Measurements from ENCODE around the gene RRP8.

RRP8 gene

DNA sequence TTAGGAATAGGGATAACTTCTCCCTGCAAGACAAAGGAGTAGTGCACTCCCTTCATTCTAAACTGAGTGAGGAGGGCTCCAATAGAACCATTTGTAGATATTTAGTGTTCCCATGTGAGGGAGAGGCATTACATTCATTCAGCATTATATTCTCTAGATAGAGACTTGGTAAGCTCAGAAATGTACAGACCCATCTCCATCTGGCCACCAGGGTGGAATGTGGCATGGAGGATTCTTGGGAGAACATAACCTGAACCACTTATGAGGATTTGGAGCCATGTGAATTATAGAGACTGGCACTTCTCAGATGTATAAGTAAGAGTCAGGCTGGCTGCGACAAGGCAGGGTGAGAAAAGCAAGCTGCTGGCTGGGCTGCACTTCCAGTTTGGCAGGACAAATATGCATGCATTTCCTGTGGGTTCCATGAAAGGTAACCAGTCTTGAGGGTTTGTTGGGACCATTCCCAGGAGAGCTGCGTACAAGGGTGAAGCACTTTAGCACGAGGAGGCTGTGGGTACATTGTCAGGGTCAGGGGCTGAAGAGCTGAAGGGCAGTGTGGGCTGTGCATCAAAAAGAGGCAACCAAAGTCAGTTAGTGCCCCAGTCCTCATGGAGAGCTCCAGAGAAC, 9.2 kb downstream of the RRP8 start:
- DNase-seq: no peak
- ChIA-PET POLR2A (no interaction called here), CTCF (interaction anchor here (0.8 to 2.6 kb wide), 10 partner anchors 8 to 112 kb away, joined by 3 to 7 read pairs (median 4); partner anchors contain the start of genes MRPL17 and TAF10)
- 79% methylated on average over 3 of the region's 3 CpGs for WGBS (ENCODE audit: insufficient coverage)
- no peaks in the 10 kb centered on the region for H3K9me3 ChIP-seq (ENCODE audit: control extremely low read depth in 1 of 5, control insufficient read depth in 4 of 5, insufficient read depth in 2 of 5, low read depth in 1 of 5, low read length in 4 of 5)
- no peak overlapping the region for H3K4me3 ChIP-seq (ENCODE audit: control insufficient read depth in 1 of 7, extremely low read depth in 1 of 7, insufficient read depth in 4 of 7, low read depth in 2 of 7, low read length in 6 of 7)
- peaks cover 19 to 55% (median 33%) of the 10 kb centered on the region in 4 experiments for H3K36me3 ChIP-seq (ENCODE audit: control insufficient read depth in 4 of 4, insufficient read depth in 4 of 4, low read length in 3 of 4)
- no peaks in the 10 kb centered on the region for H3K27me3 ChIP-seq (replicated peaks in 2 of 5; ENCODE audit: control insufficient read depth in 4 of 5, insufficient read depth in 5 of 5, low read length in 4 of 5)
- H3K27ac ChIP-seq (ENCODE audit: insufficient read depth in 1 of 2, low read depth in 1 of 2, low read length in 2 of 2, poor library complexity in 1 of 2, severe bottlenecking in 2 of 2): peak overlapping the region in 1 of 2 experiments; percentile 16
- H3K4me1 ChIP-seq (ENCODE audit: control extremely low read depth in 1 of 4, control insufficient read depth in 4 of 4, insufficient read depth in 4 of 4, low read length in 3 of 4): peaks cover 0 to 19% (median 8%) of the 10 kb centered on the region in 4 experiments

DNA sequence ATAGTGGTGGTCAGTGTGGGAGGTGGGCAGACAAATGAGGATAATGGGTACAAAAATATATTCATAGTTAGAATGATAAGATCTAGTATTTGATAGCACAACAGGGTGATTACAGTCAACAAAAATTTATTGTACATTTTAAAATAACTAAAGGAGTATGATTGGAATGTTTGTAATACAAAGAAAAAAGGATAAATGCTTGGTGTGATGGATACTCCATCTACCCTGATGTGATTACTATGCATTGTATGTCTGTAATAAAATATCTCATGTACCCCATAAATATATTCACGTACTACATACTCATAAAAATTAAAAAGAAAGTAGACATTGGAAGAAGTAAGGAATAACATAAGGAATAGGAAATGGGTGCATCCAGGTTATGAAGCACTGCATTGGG, 15.4 kb downstream of the RRP8 start:
- peaks cover 2 to 9% (median 7%) of the 10 kb centered on the region in 4 experiments for H3K36me3 ChIP-seq (ENCODE audit: control insufficient read depth in 4 of 4, insufficient read depth in 4 of 4, low read length in 3 of 4)
- H3K27ac ChIP-seq (ENCODE audit: insufficient read depth in 1 of 2, low read depth in 1 of 2, low read length in 2 of 2, poor library complexity in 1 of 2, severe bottlenecking in 2 of 2): no peak overlapping the region
- ChIA-PET POLR2A (no interaction called here), CTCF (interaction anchor here (1.1 to 1.7 kb wide), 3 partner anchors 33 to 95 kb away, joined by 3 to 4 read pairs (median 4); partner anchors contain the start of gene MRPL17)
- no peak overlapping the region for H3K4me3 ChIP-seq (ENCODE audit: control insufficient read depth in 1 of 7, extremely low read depth in 1 of 7, insufficient read depth in 4 of 7, low read depth in 2 of 7, low read length in 6 of 7)
- H3K9me3 ChIP-seq (ENCODE audit: control extremely low read depth in 1 of 5, control insufficient read depth in 4 of 5, insufficient read depth in 2 of 5, low read depth in 1 of 5, low read length in 4 of 5): peaks cover 0 to 17% (median 2%) of the 10 kb centered on the region in 5 experiments
- no CpG with 5 or more reads among the region's 1 CpG for WGBS (ENCODE audit: insufficient coverage)
- H3K4me1 ChIP-seq (ENCODE audit: control extremely low read depth in 1 of 4, control insufficient read depth in 4 of 4, insufficient read depth in 4 of 4, low read length in 3 of 4): peaks cover 0 to 2% (median under 1%) of the 10 kb centered on the region in 4 experiments
- no peaks in the 10 kb centered on the region for H3K27me3 ChIP-seq (replicated peaks in 2 of 5; ENCODE audit: control insufficient read depth in 4 of 5, insufficient read depth in 5 of 5, low read length in 4 of 5)
- DNase-seq: no peak

DNA sequence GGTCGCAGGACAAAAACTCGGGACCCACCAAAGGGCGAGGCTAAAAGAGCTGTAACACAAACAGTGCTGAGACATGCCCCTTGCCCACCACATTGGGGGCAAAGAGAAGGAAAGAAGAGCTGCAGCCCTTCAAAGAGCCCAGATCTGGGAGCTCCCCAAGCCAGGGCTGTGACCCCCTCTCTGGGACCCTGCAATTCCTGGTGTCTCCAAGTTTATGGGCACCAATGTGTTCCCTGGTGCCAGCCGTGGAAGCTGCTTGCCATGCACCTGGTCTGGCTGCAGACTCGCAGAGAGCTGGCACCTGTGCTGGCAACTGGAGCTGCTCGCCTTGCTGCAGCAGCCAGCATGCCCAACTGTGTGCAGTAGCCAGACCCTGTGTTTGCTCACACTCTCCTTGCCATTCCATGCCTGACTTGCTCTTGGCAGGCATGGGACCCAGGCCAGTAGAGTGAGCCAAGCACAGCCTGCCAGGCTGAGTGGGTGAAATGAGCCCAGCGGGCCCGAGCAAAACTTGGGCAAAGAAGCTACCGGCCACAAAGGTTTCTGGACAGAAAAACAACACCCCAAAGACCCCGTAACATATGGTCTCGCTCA, 16.0 kb downstream of the RRP8 start:
- H3K27ac ChIP-seq (ENCODE audit: insufficient read depth in 1 of 2, low read depth in 1 of 2, low read length in 2 of 2, poor library complexity in 1 of 2, severe bottlenecking in 2 of 2): no peak overlapping the region
- peaks cover 0 to 9% (median 3%) of the 10 kb centered on the region in 4 experiments for H3K36me3 ChIP-seq (ENCODE audit: control insufficient read depth in 4 of 4, insufficient read depth in 4 of 4, low read length in 3 of 4)
- ChIA-PET CTCF (interaction anchor here (1.1 to 1.7 kb wide), 4 partner anchors 25 to 96 kb away, joined by 3 to 4 read pairs (median 4); partner anchors contain the start of genes MRPL17 and TAF10), POLR2A (no interaction called here)
- no peaks in the 10 kb centered on the region for H3K27me3 ChIP-seq (replicated peaks in 2 of 5; ENCODE audit: control insufficient read depth in 4 of 5, insufficient read depth in 5 of 5, low read length in 4 of 5)
- peaks cover 0 to 19% (median 2%) of the 10 kb centered on the region in 5 experiments for H3K9me3 ChIP-seq (ENCODE audit: control extremely low read depth in 1 of 5, control insufficient read depth in 4 of 5, insufficient read depth in 2 of 5, low read depth in 1 of 5, low read length in 4 of 5)
- no peak for DNase-seq
- no peaks in the 10 kb centered on the region for H3K4me1 ChIP-seq (ENCODE audit: control extremely low read depth in 1 of 4, control insufficient read depth in 4 of 4, insufficient read depth in 4 of 4, low read length in 3 of 4)
- H3K4me3 ChIP-seq (ENCODE audit: control insufficient read depth in 1 of 7, extremely low read depth in 1 of 7, insufficient read depth in 4 of 7, low read depth in 2 of 7, low read length in 6 of 7): no peak overlapping the region
- WGBS (ENCODE audit: insufficient coverage): 100% methylated on average over 9 of the region's 11 CpGs

- DNase-seq: no peak
- Histone ChIP-seq H3K4me3 (ENCODE audit: control insufficient read depth in 1 of 7, extremely low read depth in 1 of 7, insufficient read depth in 4 of 7, low read depth in 2 of 7, low read length in 6 of 7) (no peak overlapping the region), H3K27me3 (replicated peaks in 2 of 5; ENCODE audit: control insufficient read depth in 4 of 5, insufficient read depth in 5 of 5, low read length in 4 of 5) (no peaks in the 10 kb centered on the region), H3K27ac (ENCODE audit: insufficient read depth in 1 of 2, low read depth in 1 of 2, low read length in 2 of 2, poor library complexity in 1 of 2, severe bottlenecking in 2 of 2) (no peak overlapping the region), H3K4me1 (ENCODE audit: control extremely low read depth in 1 of 4, control insufficient read depth in 4 of 4, insufficient read depth in 4 of 4, low read length in 3 of 4) (no peaks in the 10 kb centered on the region), H3K36me3 (ENCODE audit: control insufficient read depth in 4 of 4, insufficient read depth in 4 of 4, low read length in 3 of 4) (peaks cover 0 to 7% (median 0%) of the 10 kb centered on the region in 4 experiments), H3K9me3 (ENCODE audit: control extremely low read depth in 1 of 5, control insufficient read depth in 4 of 5, insufficient read depth in 2 of 5, low read depth in 1 of 5, low read length in 4 of 5) (peaks cover 0 to 24% (median 2%) of the 10 kb centered on the region in 5 experiments)
- POLR2A ChIA-PET: no interaction called here
- CTCF ChIA-PET: interaction anchor here (1.1 to 1.7 kb wide), 4 partner anchors 26 to 96 kb away, joined by 3 to 4 read pairs (median 4); partner anchors contain the start of genes MRPL17 and TAF10
- WGBS (ENCODE audit: insufficient coverage): 97% methylated on average over 18 of the region's 25 CpGs
Measured at GRCh38 chr11:6586434-6587359, 16.7 kb downstream of the RRP8 start.

DNA sequence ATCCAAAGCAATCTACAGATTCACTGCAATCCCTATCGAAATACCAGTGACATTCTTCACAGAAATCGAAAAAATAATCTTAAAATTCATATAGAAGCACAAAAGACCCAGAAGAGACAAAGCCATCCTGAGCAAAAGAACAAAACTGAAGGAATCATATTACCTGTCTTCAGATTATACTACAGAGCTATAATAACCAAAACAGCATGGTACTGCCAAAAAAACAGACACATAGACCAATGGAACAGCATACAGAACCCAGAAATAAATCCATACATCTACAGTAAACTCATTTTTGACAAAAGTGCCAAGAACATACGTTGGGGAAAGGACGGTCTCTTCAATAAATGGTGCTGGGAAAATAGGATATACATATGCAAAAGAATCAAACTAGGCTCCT, 18.9 kb downstream of the RRP8 start:
- Histone ChIP-seq H3K4me1 (ENCODE audit: control extremely low read depth in 1 of 4, control insufficient read depth in 4 of 4, insufficient read depth in 4 of 4, low read length in 3 of 4) (no peaks in the 10 kb centered on the region), H3K27me3 (replicated peaks in 2 of 5; ENCODE audit: control insufficient read depth in 4 of 5, insufficient read depth in 5 of 5, low read length in 4 of 5) (no peaks in the 10 kb centered on the region), H3K36me3 (ENCODE audit: control insufficient read depth in 4 of 4, insufficient read depth in 4 of 4, low read length in 3 of 4) (peaks cover 0 to 5% (median 1%) of the 10 kb centered on the region in 4 experiments), H3K27ac (ENCODE audit: insufficient read depth in 1 of 2, low read depth in 1 of 2, low read length in 2 of 2, poor library complexity in 1 of 2, severe bottlenecking in 2 of 2) (no peak overlapping the region), H3K9me3 (ENCODE audit: control extremely low read depth in 1 of 5, control insufficient read depth in 4 of 5, insufficient read depth in 2 of 5, low read depth in 1 of 5, low read length in 4 of 5) (peaks cover 0 to 24% (median 2%) of the 10 kb centered on the region in 5 experiments), H3K4me3 (ENCODE audit: control insufficient read depth in 1 of 7, extremely low read depth in 1 of 7, insufficient read depth in 4 of 7, low read depth in 2 of 7, low read length in 6 of 7) (no peak overlapping the region)
- ChIA-PET POLR2A (no interaction called here), CTCF (interaction anchor here (0.7 kb wide), 1 partner anchor 12 kb away, joined by 3 read pairs; no protein-coding TSS in a partner anchor)
- 100% methylated on average over 1 of the region's 4 CpGs for WGBS (ENCODE audit: insufficient coverage)
- no peak for DNase-seq

DNA sequence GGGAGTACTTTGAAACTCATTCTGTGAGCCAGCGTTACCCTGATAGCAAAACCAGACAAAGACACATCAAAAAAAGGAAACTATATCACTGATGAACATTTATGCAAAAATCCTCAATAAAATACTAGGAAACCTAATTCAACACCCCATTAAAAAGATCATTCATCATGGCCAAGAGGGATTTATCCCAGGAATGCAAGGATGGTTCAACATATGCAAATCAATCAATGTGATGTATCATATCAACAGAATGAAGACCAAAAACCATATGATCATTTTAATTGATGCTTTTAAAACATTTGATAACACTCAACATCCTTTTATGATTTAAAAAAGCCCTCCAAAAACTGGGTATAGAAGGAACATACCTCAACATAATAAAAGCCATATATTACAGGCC, 19.8 kb downstream of the RRP8 start:
- Histone ChIP-seq H3K4me3 (ENCODE audit: control insufficient read depth in 1 of 7, extremely low read depth in 1 of 7, insufficient read depth in 4 of 7, low read depth in 2 of 7, low read length in 6 of 7) (no peak overlapping the region), H3K4me1 (ENCODE audit: control extremely low read depth in 1 of 4, control insufficient read depth in 4 of 4, insufficient read depth in 4 of 4, low read length in 3 of 4) (no peaks in the 10 kb centered on the region), H3K27me3 (replicated peaks in 2 of 5; ENCODE audit: control insufficient read depth in 4 of 5, insufficient read depth in 5 of 5, low read length in 4 of 5) (no peaks in the 10 kb centered on the region), H3K36me3 (ENCODE audit: control insufficient read depth in 4 of 4, insufficient read depth in 4 of 4, low read length in 3 of 4) (peaks cover 0 to 5% (median 1%) of the 10 kb centered on the region in 4 experiments), H3K9me3 (ENCODE audit: control extremely low read depth in 1 of 5, control insufficient read depth in 4 of 5, insufficient read depth in 2 of 5, low read depth in 1 of 5, low read length in 4 of 5) (peaks cover 0 to 24% (median 2%) of the 10 kb centered on the region in 5 experiments), H3K27ac (ENCODE audit: insufficient read depth in 1 of 2, low read depth in 1 of 2, low read length in 2 of 2, poor library complexity in 1 of 2, severe bottlenecking in 2 of 2) (no peak overlapping the region)
- no CpG with 5 or more reads among the region's 1 CpG for WGBS (ENCODE audit: insufficient coverage)
- ChIA-PET CTCF (no interaction called here), POLR2A (no interaction called here)
- DNase-seq: peak in 1 of 3 donors; percentile 15
